Measurements from ENCODE around the gene PRRT4. TPM values are rescaled to one million over a fixed set of nuclear protein-coding genes. Genes with fewer than 3 reads are reported as not detected.

Gene PRRT4
- total RNA-seq, 1 donor from 2014 or later = 3.1 TPM

GRCh38 chr7:128311013-128311412, 50.5 kb downstream of the PRRT4 start:
- Mint-ChIP-seq H3K9me3 (no peaks in the 10 kb centered on the region), H3K27me3 (ENCODE audit: low read depth) (no peaks in the 10 kb centered on the region), H3K36me3 (ENCODE audit: low read depth) (peaks cover 22% of the 10 kb centered on the region), H3K27ac (ENCODE audit: unreplicated experiment) (no peak overlapping the region), H3K4me3 (no peak overlapping the region), H3K4me1 (no peaks in the 10 kb centered on the region)
- TF ChIP-seq, protein P1, sequence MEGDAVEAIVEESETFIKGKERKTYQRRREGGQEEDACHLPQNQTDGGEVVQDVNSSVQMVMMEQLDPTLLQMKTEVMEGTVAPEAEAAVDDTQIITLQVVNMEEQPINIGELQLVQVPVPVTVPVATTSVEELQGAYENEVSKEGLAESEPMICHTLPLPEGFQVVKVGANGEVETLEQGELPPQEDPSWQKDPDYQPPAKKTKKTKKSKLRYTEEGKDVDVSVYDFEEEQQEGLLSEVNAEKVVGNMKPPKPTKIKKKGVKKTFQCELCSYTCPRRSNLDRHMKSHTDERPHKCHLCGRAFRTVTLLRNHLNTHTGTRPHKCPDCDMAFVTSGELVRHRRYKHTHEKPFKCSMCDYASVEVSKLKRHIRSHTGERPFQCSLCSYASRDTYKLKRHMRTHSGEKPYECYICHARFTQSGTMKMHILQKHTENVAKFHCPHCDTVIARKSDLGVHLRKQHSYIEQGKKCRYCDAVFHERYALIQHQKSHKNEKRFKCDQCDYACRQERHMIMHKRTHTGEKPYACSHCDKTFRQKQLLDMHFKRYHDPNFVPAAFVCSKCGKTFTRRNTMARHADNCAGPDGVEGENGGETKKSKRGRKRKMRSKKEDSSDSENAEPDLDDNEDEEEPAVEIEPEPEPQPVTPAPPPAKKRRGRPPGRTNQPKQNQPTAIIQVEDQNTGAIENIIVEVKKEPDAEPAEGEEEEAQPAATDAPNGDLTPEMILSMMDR (conservative IDR thresholded peaks at IDR 0.05) = no peak
- DNase-seq (ENCODE audit: low read depth, low spot score) = no peak

DNA sequence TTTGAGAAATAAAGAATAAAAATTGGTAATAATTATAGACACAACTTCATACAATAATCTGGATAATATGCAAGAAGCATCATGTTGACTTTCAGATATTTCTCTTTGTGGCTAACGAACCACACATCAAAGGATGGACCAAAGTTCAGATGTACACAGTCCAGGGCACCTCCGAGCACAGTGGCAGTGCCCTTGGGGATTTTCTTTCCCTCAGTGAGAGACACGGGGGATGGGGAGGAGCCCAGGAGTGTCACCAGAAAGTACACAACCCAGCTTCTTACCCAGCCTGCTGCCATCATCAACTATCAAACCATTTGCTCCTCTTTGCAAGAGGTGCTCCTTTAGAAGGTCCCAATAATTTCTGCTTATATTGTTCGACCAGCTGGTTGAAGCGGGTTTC, 51.0 kb downstream of the PRRT4 start:
- TF ChIP-seq, protein P1 (conservative IDR thresholded peaks at IDR 0.05) = no peak
- peaks cover 20% of the 10 kb centered on the region for H3K36me3 Mint-ChIP-seq (ENCODE audit: low read depth)

GRCh38 chr7:128309976-128310375, 51.5 kb downstream of the PRRT4 start:
- Mint-ChIP-seq H3K27me3 (ENCODE audit: low read depth) (no peaks in the 10 kb centered on the region), H3K4me1 (no peaks in the 10 kb centered on the region), H3K9me3 (no peaks in the 10 kb centered on the region), H3K4me3 (no peak overlapping the region), H3K27ac (ENCODE audit: unreplicated experiment) (no peak overlapping the region), H3K36me3 (ENCODE audit: low read depth) (peaks cover 18% of the 10 kb centered on the region)
- no peak for DNase-seq (ENCODE audit: low read depth, low spot score)
- TF ChIP-seq, protein P1 (conservative IDR thresholded peaks at IDR 0.05) = no peak

More for the DNA sequence above, 51.0 kb downstream of the PRRT4 start:
- no peaks in the 10 kb centered on the region for H3K4me1 Mint-ChIP-seq
- H3K27me3 Mint-ChIP-seq (ENCODE audit: low read depth) = no peaks in the 10 kb centered on the region
- H3K4me3 Mint-ChIP-seq = no peak overlapping the region
- no peak overlapping the region for H3K27ac Mint-ChIP-seq (ENCODE audit: unreplicated experiment)
- H3K9me3 Mint-ChIP-seq = no peaks in the 10 kb centered on the region
- no peak for DNase-seq (ENCODE audit: low read depth, low spot score)

- Mint-ChIP-seq H3K36me3 (ENCODE audit: low read depth) (peaks cover 14% of the 10 kb centered on the region), H3K27ac (ENCODE audit: unreplicated experiment) (no peak overlapping the region), H3K9me3 (no peaks in the 10 kb centered on the region), H3K4me3 (no peak overlapping the region), H3K27me3 (ENCODE audit: low read depth) (no peaks in the 10 kb centered on the region), H3K4me1 (no peaks in the 10 kb centered on the region)
- no peak for DNase-seq (ENCODE audit: low read depth, low spot score)
- TF ChIP-seq, protein P1 (conservative IDR thresholded peaks at IDR 0.05) = no peak
Observed at GRCh38 chr7:128309124-128309523, 52.4 kb downstream of the PRRT4 start.

GRCh38 chr7:128307061-128307460, 54.4 kb downstream of the PRRT4 start:
- Mint-ChIP-seq H3K27ac (ENCODE audit: unreplicated experiment) (no peak overlapping the region), H3K4me1 (no peaks in the 10 kb centered on the region), H3K9me3 (no peaks in the 10 kb centered on the region), H3K27me3 (ENCODE audit: low read depth) (no peaks in the 10 kb centered on the region), H3K4me3 (no peak overlapping the region), H3K36me3 (ENCODE audit: low read depth) (peaks cover 6% of the 10 kb centered on the region)
- TF ChIP-seq, protein P1 (conservative IDR thresholded peaks at IDR 0.05) = no peak
- DNase-seq (ENCODE audit: low read depth, low spot score) = no peak

GRCh38 chr7:128304212-128304611, 57.3 kb downstream of the PRRT4 start:
- H3K4me3 Mint-ChIP-seq = no peak overlapping the region
- no peak overlapping the region for H3K27ac Mint-ChIP-seq (ENCODE audit: unreplicated experiment)
- H3K9me3 Mint-ChIP-seq = no peaks in the 10 kb centered on the region
- TF ChIP-seq, protein P1 (conservative IDR thresholded peaks at IDR 0.05) = no peak
- peaks cover 2% of the 10 kb centered on the region for H3K4me1 Mint-ChIP-seq
- peaks cover 3% of the 10 kb centered on the region for H3K36me3 Mint-ChIP-seq (ENCODE audit: low read depth)
- no peak for DNase-seq (ENCODE audit: low read depth, low spot score)
- no peaks in the 10 kb centered on the region for H3K27me3 Mint-ChIP-seq (ENCODE audit: low read depth)

All from neural crest cell (in vitro differentiated cells).